OCI-LY1 (cell line): Measurements from ENCODE around the gene CENPA.

Experiments used
- CTCF ChIP-seq: fragments of 200-600 bp; sonication (generic), shearing (Covaris generic); IDR thresholded peaks from 2 replicates; pipeline ENCODE4 v1.5.1; 2017; ENCODE audit warnings: mild to moderate bottlenecking, antibody characterized with exemption, low read length, moderate library complexity, mixed read lengths
- EZH2 ChIP-seq: fragments of 200-600 bp; sonication (generic), shearing (Covaris generic); IDR thresholded peaks from 2 replicates; pipeline ENCODE4 v1.8.0; 2017; ENCODE audit warnings: borderline replicate concordance, mixed run types, mild to moderate bottlenecking, antibody characterized with exemption, low read length, moderate library complexity, mixed read lengths

- no peak for TF ChIP-seq CTCF
- no peak for TF ChIP-seq EZH2
Observed at GRCh38 chr2:26801796-26802195, 15.9 kb downstream of the CENPA start.
